Measurements from ENCODE around the gene TLL1.

TLL1 gene

GRCh38 chr4:165967486-165967885, 94.4 kb downstream of the TLL1 start:
- DNase-seq (ENCODE audit: extremely low spot score, insufficient read length, low read depth) = no peak

DNA sequence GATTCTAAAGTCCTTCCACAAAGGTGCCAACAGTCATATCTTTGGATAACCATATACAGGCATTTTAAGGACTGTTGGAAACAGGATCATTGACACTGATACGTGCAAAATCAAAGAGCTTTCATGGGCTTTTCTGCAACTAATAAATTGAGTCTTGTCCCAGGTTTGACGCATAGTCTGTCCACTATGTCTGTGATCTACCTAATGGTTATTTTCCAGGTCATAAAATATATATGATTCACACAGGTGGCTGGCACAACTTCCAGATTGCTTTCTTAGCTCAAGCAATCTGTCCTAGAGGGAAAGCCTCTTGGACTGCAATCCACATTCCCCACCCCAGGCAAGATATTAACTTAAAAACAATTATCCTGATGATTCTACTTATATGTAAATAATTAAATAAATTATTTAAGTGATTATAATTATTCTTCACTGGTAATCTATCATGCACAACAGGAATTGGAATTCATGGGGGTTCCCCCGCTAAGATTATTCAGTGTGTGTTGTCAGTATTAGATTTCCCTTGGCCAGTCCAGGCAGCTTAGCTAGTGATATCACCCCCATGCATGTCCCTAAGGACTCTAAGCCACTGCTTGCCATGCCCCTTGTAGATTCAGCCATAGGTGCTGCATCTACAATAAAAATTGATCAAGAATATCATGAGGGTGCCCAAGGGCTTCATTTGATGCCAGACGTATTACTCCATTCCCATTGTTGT, 97.8 kb downstream of the TLL1 start:
- DNase-seq (ENCODE audit: extremely low spot score, insufficient read length, low read depth) (no peak), FAIRE-seq (no peak)

More at GRCh38 chr4:165967486-165967885, 94.4 kb downstream of the TLL1 start:
- no peak for FAIRE-seq

GRCh38 chr4:165971446-165971845, 98.4 kb downstream of the TLL1 start:
- FAIRE-seq (no peak), DNase-seq (ENCODE audit: extremely low spot score, insufficient read length, low read depth) (no peak)

DNA sequence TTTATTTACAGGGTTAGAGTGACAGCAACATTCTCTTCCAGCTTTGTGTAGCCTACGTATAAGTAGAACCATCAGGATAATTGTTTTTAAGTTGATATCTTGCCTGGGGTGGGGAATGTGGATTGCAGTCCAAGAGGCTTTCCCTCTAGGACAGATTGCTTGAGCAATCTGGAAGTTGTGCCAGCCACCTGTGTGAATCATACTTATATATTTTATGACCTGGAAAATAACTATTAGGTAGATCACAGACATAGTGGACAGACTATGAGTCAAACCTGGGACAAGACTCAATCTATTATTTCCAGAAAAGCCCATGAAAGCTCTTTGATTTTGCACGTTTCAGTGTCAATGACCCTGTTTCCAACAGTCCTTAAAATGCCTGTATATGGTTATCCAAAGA, 98.9 kb downstream of the TLL1 start:
- FAIRE-seq (no peak), DNase-seq (ENCODE audit: extremely low spot score, insufficient read length, low read depth) (no peak)

DNA sequence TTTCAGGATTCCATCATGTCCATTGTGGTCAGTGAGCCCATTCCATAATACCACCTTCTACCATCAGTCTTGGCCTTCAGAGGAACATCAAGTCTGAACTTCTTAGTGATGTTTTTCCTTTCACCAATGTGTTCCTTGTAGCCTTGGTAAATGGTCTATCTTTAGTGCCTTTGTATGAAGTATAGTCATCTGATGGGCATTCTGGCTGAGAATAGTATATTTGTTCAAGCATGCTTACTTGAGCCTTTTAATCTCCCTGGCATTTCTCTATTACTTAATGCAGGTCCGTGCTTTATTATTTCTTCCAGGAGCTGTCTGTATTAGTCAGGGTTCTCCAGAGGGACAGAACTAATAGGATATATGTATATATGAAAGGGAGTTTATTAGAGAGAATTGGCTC, 99.7 kb downstream of the TLL1 start:
- FAIRE-seq = no peak
- no peak for DNase-seq (ENCODE audit: extremely low spot score, insufficient read length, low read depth)

GRCh38 chr4:165982934-165983333, 109.9 kb downstream of the TLL1 start:
- DNase-seq (ENCODE audit: extremely low spot score, insufficient read length, low read depth) = no peak
- no peak for FAIRE-seq

- FAIRE-seq (no peak), DNase-seq (ENCODE audit: extremely low spot score, insufficient read length, low read depth) (no peak)
These were observed 114.1 kb downstream of the TLL1 start for GRCh38 chr4:165986956-165987698.

- no peak for FAIRE-seq
- DNase-seq (ENCODE audit: extremely low spot score, insufficient read length, low read depth) = no peak
These were observed 118.5 kb downstream of the TLL1 start for GRCh38 chr4:165991325-165992180.

GRCh38 chr4:165992283-165992682, 119.2 kb downstream of the TLL1 start:
- no peak for DNase-seq (ENCODE audit: extremely low spot score, insufficient read length, low read depth)
- no peak for FAIRE-seq

- DNase-seq (ENCODE audit: extremely low spot score, insufficient read length, low read depth) = no peak
- FAIRE-seq = no peak
These were observed 121.7 kb downstream of the TLL1 start for GRCh38 chr4:165994701-165995100.

DNA sequence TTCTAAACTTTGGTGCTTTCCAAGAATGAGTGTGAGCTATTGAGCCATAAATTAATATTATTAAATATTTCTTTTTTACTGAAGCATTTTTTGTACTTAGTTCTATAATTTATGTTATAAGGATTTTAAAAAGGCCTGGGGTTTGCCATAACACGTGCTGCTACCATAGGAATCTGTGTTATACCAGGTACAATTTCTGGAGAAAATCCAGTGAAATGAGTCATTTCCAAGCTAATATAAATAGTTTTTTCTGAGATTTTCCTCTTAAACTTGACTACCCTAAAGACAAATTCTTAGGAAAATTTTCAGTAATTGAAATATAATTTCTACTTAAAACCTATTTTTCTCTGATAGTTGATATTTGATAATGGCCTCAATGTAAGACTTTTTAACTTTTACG, 130.8 kb downstream of the TLL1 start:
- DNase-seq (ENCODE audit: extremely low spot score, insufficient read length, low read depth) (no peak), FAIRE-seq (no peak)

DNA sequence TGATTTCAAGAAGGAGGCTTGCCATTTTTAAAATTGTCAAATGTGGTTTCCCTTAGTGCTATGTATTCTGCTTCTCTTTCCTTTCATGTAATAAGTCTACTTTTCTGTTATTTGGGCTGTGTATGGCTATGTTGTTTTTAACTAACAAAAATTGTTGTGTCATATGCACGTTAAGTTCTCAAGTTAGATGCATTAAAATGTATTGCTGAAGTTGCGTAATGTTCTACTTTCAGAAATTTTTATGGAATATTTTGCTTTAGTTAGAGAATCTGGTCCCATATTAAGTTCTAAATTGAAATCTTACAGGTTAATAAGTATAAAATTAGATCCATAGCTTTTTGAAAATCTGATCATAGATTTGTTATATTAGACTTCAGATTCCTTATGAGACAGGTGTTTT, 133.2 kb downstream of the TLL1 start:
- FAIRE-seq (no peak), DNase-seq (ENCODE audit: extremely low spot score, insufficient read length, low read depth) (no peak)

GRCh38 chr4:166008510-166008909, 135.5 kb downstream of the TLL1 start:
- DNase-seq (ENCODE audit: extremely low spot score, insufficient read length, low read depth) (no peak), FAIRE-seq (no peak)

DNA sequence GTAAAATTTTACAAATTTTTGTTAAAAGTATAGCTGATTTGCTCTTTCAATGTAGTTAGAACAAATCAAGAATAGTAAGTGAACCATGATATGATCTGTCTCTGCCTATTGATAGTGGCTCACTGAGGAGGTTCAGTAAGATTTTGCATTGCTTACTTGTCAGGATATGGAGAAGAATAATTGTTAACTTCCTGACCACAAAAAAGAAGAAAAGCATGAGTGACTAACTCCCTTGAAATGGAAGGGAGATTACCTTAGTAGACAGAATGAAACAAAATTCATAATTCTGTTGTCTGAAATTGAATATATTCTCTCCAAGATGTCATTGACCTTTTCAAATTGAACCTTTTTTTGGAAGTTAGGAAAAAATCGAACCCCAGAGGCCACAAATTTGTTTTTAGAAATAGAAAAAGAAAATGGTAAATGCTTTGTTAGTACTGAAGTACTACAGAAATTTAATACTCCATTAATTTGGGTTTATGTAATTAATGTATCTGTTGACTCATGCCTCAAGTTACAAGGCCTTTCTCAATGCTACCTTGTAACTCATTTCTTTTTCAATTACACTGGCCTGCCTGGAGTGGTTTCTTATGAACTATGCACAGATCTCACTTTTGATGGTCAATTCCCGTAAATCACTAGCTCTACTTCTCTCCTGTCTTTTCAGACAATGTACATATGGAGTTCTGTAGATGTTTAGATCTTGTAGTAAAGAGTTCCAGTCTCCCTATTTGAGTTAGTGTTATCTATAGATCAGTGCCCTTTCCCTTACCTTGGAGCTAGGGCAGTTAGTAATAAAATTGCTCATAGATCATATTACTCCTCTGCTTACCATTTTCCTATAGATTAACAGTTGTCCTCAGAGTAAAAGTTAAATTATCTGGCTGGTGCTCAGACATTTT, 139.3 kb downstream of the TLL1 start:
- DNase-seq (ENCODE audit: extremely low spot score, insufficient read length, low read depth) (no peak), FAIRE-seq (no peak)

DNA sequence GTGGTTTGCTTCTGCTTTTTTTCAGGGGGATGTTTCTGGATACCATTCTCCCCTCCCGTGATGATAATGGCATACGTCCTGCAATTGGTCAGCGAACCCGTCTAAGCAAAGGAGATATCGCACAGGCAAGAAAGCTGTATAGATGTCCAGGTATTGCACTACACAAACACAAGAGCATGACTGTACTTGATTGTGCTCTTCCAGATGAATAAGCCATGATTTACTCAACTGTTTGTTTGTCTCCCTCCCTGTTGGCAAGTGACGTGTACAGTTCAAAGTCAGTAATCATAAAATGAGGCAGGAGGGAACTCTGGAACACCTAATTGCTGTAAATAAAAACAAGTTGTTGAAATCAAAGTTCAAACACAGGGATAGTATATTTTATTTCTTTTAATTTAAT, 141.4 kb downstream of the TLL1 start:
- FAIRE-seq = no peak
- DNase-seq (ENCODE audit: extremely low spot score, insufficient read length, low read depth) = no peak

DNA sequence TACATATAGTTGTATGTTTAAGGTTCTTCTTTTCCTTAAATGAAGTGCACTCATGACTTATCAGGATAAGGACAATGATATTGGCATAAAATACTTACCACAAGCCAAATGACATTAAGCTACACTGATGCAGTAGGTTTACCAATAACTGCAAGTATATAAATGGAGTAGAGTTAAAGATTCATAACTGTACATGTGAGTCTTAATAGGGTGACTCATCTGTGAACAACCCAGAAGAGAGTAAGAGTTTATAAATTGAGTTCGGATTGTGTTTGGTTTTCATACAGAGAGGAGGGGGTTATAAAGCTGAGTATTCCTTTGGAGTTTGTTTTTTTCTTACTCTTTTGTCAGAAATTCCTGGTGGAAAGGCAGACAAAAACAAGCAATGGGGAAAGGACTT, 144.8 kb downstream of the TLL1 start:
- DNase-seq (ENCODE audit: extremely low spot score, insufficient read length, low read depth) (no peak), FAIRE-seq (no peak)

GRCh38 chr4:166019441-166020220, 146.6 kb downstream of the TLL1 start:
- DNase-seq (ENCODE audit: extremely low spot score, insufficient read length, low read depth) (no peak), FAIRE-seq (no peak)

GRCh38 chr4:166021617-166022016, 148.6 kb downstream of the TLL1 start:
- DNase-seq (ENCODE audit: extremely low spot score, insufficient read length, low read depth) (no peak), FAIRE-seq (no peak)

- DNase-seq (ENCODE audit: extremely low spot score, insufficient read length, low read depth) (no peak), FAIRE-seq (no peak)
These were observed 161.9 kb downstream of the TLL1 start for GRCh38 chr4:166034965-166035364.
